IMR-90 (cell line): ENCODE data around the gene ZNF71. TPM values are rescaled to one million over a fixed set of nuclear protein-coding genes. Genes with fewer than 3 reads are reported as not detected.

Experiments used
- ATAC-seq: fragments of 200-7000 bp; cut with Tn5 transposase; 2 replicates; pipeline ENCODE4 v1.9.1; 2020; ENCODE audit warnings: low read depth, mild to moderate bottlenecking, moderate library complexity
- BruUV-seq: library from RNA; stranded (reverse); fragments of 400-500 nt; replicated peaks from 2 replicates; lab custom pipeline; 2021; lab: Mats Ljungman, UMichigan
- CTCF ChIA-PET: fragments of 300-600 bp; formaldehyde crosslinking; extraction: SDS; loops from one replicate; lab custom pipeline; 2021; ENCODE audit warnings: antibody characterized with exemption; lab: Yijun Ruan, JAX
- POLR2A ChIA-PET: fragments of 300-600 bp; sonication (Branson Sonifier 250); formaldehyde crosslinking; loops from one replicate; lab custom pipeline; 2022; ENCODE audit warnings: antibody characterized with exemption; ENCODE audit not compliant: unreplicated experiment; lab: Charles Lee
- DNase-seq: peaks from one replicate; pipeline ENCODE4 v3.0.0; 2013
- H2AFZ ChIP-seq: replicated peaks from 2 replicates; pipeline ENCODE3; 2013; ENCODE audit warnings: low read length, mild to moderate bottlenecking; ENCODE audit not compliant: poor library complexity
- H2AK5ac ChIP-seq: 2 replicates; pipeline ENCODE4 v1.6.1; 2013; ENCODE audit warnings: low read depth, low read length, inconsistent platforms
- H2AK9ac ChIP-seq: replicated peaks from 2 replicates; pipeline ENCODE3; 2013; ENCODE audit warnings: mild to moderate bottlenecking, low read depth, low read length, moderate library complexity; ENCODE audit not compliant: poor library complexity
- H2BK120ac ChIP-seq: 2 replicates; pipeline ENCODE4 v1.6.1; 2013; ENCODE audit warnings: low read depth, low read length, inconsistent platforms
- H2BK15ac ChIP-seq: 3 replicates; pipeline ENCODE4 v1.6.1; 2013; ENCODE audit warnings: low read depth, low read length, inconsistent platforms
- H2BK20ac ChIP-seq: 2 replicates; pipeline ENCODE4 v1.6.1; 2013; ENCODE audit warnings: low read depth, mild to moderate bottlenecking, inconsistent platforms, low read length, moderate library complexity
- H2BK5ac ChIP-seq: 2 replicates; pipeline ENCODE4 v1.6.1; 2013; ENCODE audit warnings: mild to moderate bottlenecking, low read depth, low read length, inconsistent platforms; ENCODE audit not compliant: poor library complexity, severe bottlenecking
- H3K14ac ChIP-seq: replicated peaks from 2 replicates; pipeline ENCODE4 v1.6.1; 2013; ENCODE audit warnings: low read depth, low read length, inconsistent platforms
- H3K18ac ChIP-seq: 2 replicates; pipeline ENCODE4 v1.6.1; 2013; ENCODE audit warnings: low read depth, low read length, control low read depth
- H3K23ac ChIP-seq: 2 replicates; pipeline ENCODE4 v1.6.1; 2013; ENCODE audit warnings: low read depth, low read length, inconsistent platforms
- H3K27ac ChIP-seq: 2 replicates; pipeline ENCODE4 v1.5.1; 2013; ENCODE audit warnings: mild to moderate bottlenecking, control low read depth, low read length; ENCODE audit not compliant: insufficient read depth
- H3K27me3 ChIP-seq: 2 replicates; pipeline ENCODE4 v1.6.1; 2013; ENCODE audit warnings: low read length; ENCODE audit not compliant: control insufficient read depth, insufficient read depth
- H3K36me3 ChIP-seq: 2 replicates; pipeline ENCODE4 v1.6.1; 2013; ENCODE audit warnings: low read length, mixed read lengths; ENCODE audit not compliant: control insufficient read depth, insufficient read depth
- H3K4ac ChIP-seq: 2 replicates; pipeline ENCODE4 v1.6.1; 2013; ENCODE audit warnings: low read depth, low read length, inconsistent platforms
- H3K4me1 ChIP-seq: 2 replicates; pipeline ENCODE4 v1.6.1; 2013; ENCODE audit warnings: low read length, mixed read lengths; ENCODE audit not compliant: control insufficient read depth, insufficient read depth
- H3K4me2 ChIP-seq: 2 replicates; pipeline ENCODE4 v1.6.1; 2013; ENCODE audit warnings: low read depth, mild to moderate bottlenecking, control low read depth, low read length, moderate library complexity
- H3K4me3 ChIP-seq: 2 replicates; pipeline ENCODE4 v1.5.1; 2013; ENCODE audit warnings: low read depth, mild to moderate bottlenecking, control low read depth, low read length, moderate library complexity; ENCODE audit not compliant: insufficient read depth
- H3K56ac ChIP-seq: 2 replicates; pipeline ENCODE4 v1.6.1; 2013; ENCODE audit warnings: low read length, inconsistent platforms; ENCODE audit not compliant: insufficient read depth; ENCODE audit errors: extremely low read depth
- H3K79me1 ChIP-seq, 2 experiments: 2 replicates each; pipeline ENCODE4 v1.6.1; 2013; ENCODE audit warnings: low read length in 2 of 2, inconsistent platforms in 1 of 2, low read depth in 1 of 2
- H3K9ac ChIP-seq: 2 replicates; pipeline ENCODE4 v1.6.1; 2013; ENCODE audit warnings: low read depth, low read length, control low read depth
- H3K9me1 ChIP-seq: 2 replicates; pipeline ENCODE4 v1.6.1; 2013; ENCODE audit warnings: low read length, inconsistent platforms; ENCODE audit not compliant: insufficient read depth
- H3K9me3 ChIP-seq: 2 replicates; pipeline ENCODE4 v1.6.1; 2013; ENCODE audit warnings: low read length; ENCODE audit not compliant: control insufficient read depth, insufficient read depth
- H4K20me1 ChIP-seq: 2 replicates; pipeline ENCODE4 v1.6.1; 2013; ENCODE audit warnings: low read length, inconsistent platforms; ENCODE audit not compliant: insufficient read depth
- H4K5ac ChIP-seq: 2 replicates; pipeline ENCODE4 v1.6.1; 2013; ENCODE audit warnings: mild to moderate bottlenecking, low read depth, low read length, control low read depth
- H4K8ac ChIP-seq, 2 experiments: 2 replicates each; pipeline ENCODE4 v1.6.1; 2013; ENCODE audit warnings: low read depth in 2 of 2, low read length in 2 of 2, control low read depth in 1 of 2, inconsistent platforms in 1 of 2
- H4K91ac ChIP-seq: 2 replicates; pipeline ENCODE4 v1.6.1; 2013; ENCODE audit warnings: low read depth, low read length, inconsistent platforms; ENCODE audit not compliant: insufficient read depth
- RAD21 ChIP-seq: IDR thresholded peaks from 2 replicates; pipeline ENCODE4 v1.6.1; 2012; ENCODE audit warnings: low read length, improper control_type of control experiment
- RFX5 ChIP-seq: IDR thresholded peaks from 2 replicates; pipeline ENCODE4 v1.8.0; 2012; ENCODE audit warnings: low read depth, mild to moderate bottlenecking, low read length, moderate library complexity
- WGBS, 2 experiments: methylation state at CpG; one replicate each; pipeline versions ENCODE4 v1.1.5 to v1.1.7; 2013; ENCODE audit warnings: missing lambda C conversion rate in 2 of 2; ENCODE audit not compliant: insufficient read length in 1 of 2; ENCODE audit errors: extremely low coverage in 2 of 2; 5-methylcytosine and 5-hydroxymethylcytosine counted together
- dilution Hi-C: fragments of 300-500 bp; cut with HindIII; formaldehyde crosslinking; loops from one replicate; pipeline ENCODE4 v1.14.3; 2018; ENCODE audit warnings: low sequenced_read_pairs; ENCODE audit not compliant: unreplicated experiment
- in situ Hi-C: fragments of 300-500 bp; cut with MboI; formaldehyde crosslinking; loops from 3 replicates; pipeline ENCODE4 v1.14.3; 2019; ENCODE audit warnings: low sequenced_read_pairs, inconsistent platforms, mixed read lengths
- intact Hi-C: fragments of 100-400 bp; cut with micrococcal nuclease; formaldehyde crosslinking; loops from 2 replicates; pipeline ENCODE4 v1.10.0; 2022
- polyA plus RNA-seq, 3 experiments: library from polyadenylated mRNA; depleted of rRNA; stranded (reverse); fragments of >200 nt; gene quantifications; 2 replicates each; pipeline ENCODE4 v1.2.3, GENCODE V29; 2012; ENCODE audit warnings: low replicate concordance in 1 of 3
- total RNA-seq: library from RNA; depleted of rRNA; stranded (reverse); fragments of >200 nt; gene quantifications from 2 replicates; pipeline ENCODE4 v1.2.3, GENCODE V29; 2012

Gene ZNF71
- total and polyA plus RNA-seq, 2 of the 4 experiments (the other 2 are of a cell fraction): 7.9 to 9.3 TPM

- Histone ChIP-seq H3K4me1 (no peaks in the 10 kb centered on the region), H3K9ac (no peak overlapping the region), H4K5ac (no peak overlapping the region), H2BK15ac (no peak overlapping the region), H2AK5ac (no peak overlapping the region), H3K4ac (no peak overlapping the region), H2AFZ (no peak overlapping the region), H3K18ac (no peak overlapping the region), H3K79me1 (no peaks in the 10 kb centered on the region), H2BK20ac (no peak overlapping the region), H3K14ac (no peak overlapping the region), H3K36me3 (no peaks in the 10 kb centered on the region), H3K27ac (no peak overlapping the region), H3K4me3 (no peak overlapping the region), H3K56ac (no peak overlapping the region), H3K9me1 (no peaks in the 10 kb centered on the region), H3K27me3 (no peaks in the 10 kb centered on the region), H4K8ac (no peak overlapping the region), H2AK9ac (no peak overlapping the region), H3K9me3 (peaks cover 37% of the 10 kb centered on the region), H4K91ac (no peak overlapping the region), H3K4me2 (no peak overlapping the region), H4K20me1 (no peaks in the 10 kb centered on the region), H2BK120ac (no peak overlapping the region), H2BK5ac (no peak overlapping the region), H3K23ac (no peak overlapping the region)
- WGBS, 2 experiments: 40% methylated on average over 1 of the region's 1 CpG; no CpG with 5 or more reads in 1 of the 2 experiments
- POLR2A ChIA-PET: no interaction called here
- BruUV-seq: no TSS peak
- intact Hi-C loops: no loop called here
- dilution Hi-C loops: no loop called here
- in situ Hi-C loops: no loop called here
- CTCF ChIA-PET: no interaction called here
- TF ChIP-seq RAD21 (no peak), RFX5 (no peak)
- ATAC-seq (no peak), DNase-seq (no peak)
Measured at GRCh38 chr19:56633021-56633420, 37.9 kb downstream of the ZNF71 start.
